Astrocyte (in vitro differentiated cells and primary cell): ENCODE results near the gene PRDX5. TPM values are rescaled to one million over a fixed set of nuclear protein-coding genes. Genes with fewer than 3 reads are reported as not detected.

Experiments
- DNase-seq: peaks from one replicate; pipeline ENCODE4 v3.0.0-alpha.2; 2010; ENCODE audit warnings: low read depth
- FAIRE-seq: peaks from 2 replicates; lab custom pipeline; 2011; peaks lifted over from hg19 to GRCh38; lab: Jason Lieb, UNC
- H2AFZ ChIP-seq: 2 replicates; pipeline ENCODE4 v1.6.0; 2012; ENCODE audit warnings: low read depth, low read length, inconsistent platforms
- H3K27ac ChIP-seq: 2 replicates; pipeline ENCODE4 v1.5.1; 2011; ENCODE audit warnings: low read depth, low read length, inconsistent platforms
- H3K27me3 ChIP-seq: 2 replicates; pipeline ENCODE4 v1.6.0; 2011; ENCODE audit warnings: low read length, inconsistent platforms; ENCODE audit not compliant: insufficient read depth
- H3K36me3 ChIP-seq: 2 replicates; pipeline ENCODE4 v1.5.1; 2011; ENCODE audit warnings: low read length, inconsistent platforms; ENCODE audit not compliant: insufficient read depth
- H3K4me1 ChIP-seq: 2 replicates; pipeline ENCODE4 v1.5.1; 2011; ENCODE audit warnings: low read length, inconsistent platforms; ENCODE audit not compliant: insufficient read depth
- H3K4me2 ChIP-seq: 2 replicates; pipeline ENCODE4 v1.6.0; 2012; ENCODE audit warnings: low read length, inconsistent platforms
- H3K4me3 ChIP-seq: 2 replicates; pipeline ENCODE4 v1.5.1; 2011; ENCODE audit warnings: low read depth, mild to moderate bottlenecking, low read length, inconsistent platforms; ENCODE audit not compliant: insufficient read depth
- H3K79me2 ChIP-seq: 2 replicates; pipeline ENCODE4 v1.6.0; 2012; ENCODE audit warnings: mild to moderate bottlenecking, low read length, inconsistent platforms; ENCODE audit not compliant: insufficient read depth
- H3K9ac ChIP-seq: 2 replicates; pipeline ENCODE4 v1.6.0; 2012; ENCODE audit warnings: mild to moderate bottlenecking, low read length, inconsistent platforms
- H3K9me3 ChIP-seq: 2 replicates; pipeline ENCODE4 v1.5.1; 2012; ENCODE audit warnings: low read depth, mild to moderate bottlenecking, low read length, inconsistent platforms; ENCODE audit not compliant: insufficient read depth
- H4K20me1 ChIP-seq: 2 replicates; pipeline ENCODE4 v1.6.0; 2012; ENCODE audit warnings: low read length, inconsistent platforms; ENCODE audit not compliant: insufficient read depth
- H3K27ac Mint-ChIP-seq: one replicate; pipeline ENCODE4 v1.8.0; 2021; ENCODE audit warnings: mild to moderate bottlenecking, mixed read lengths; ENCODE audit not compliant: unreplicated experiment
- H3K27me3 Mint-ChIP-seq: one replicate; pipeline ENCODE4 v1.8.0; 2021; ENCODE audit warnings: low read depth, mixed read lengths; ENCODE audit not compliant: unreplicated experiment
- H3K36me3 Mint-ChIP-seq: one replicate; pipeline ENCODE4 v1.8.0; 2021; ENCODE audit warnings: low read depth, mixed read lengths; ENCODE audit not compliant: unreplicated experiment
- H3K4me1 Mint-ChIP-seq: one replicate; pipeline ENCODE4 v1.8.0; 2021; ENCODE audit warnings: low read depth, mixed read lengths; ENCODE audit not compliant: unreplicated experiment
- H3K4me3 Mint-ChIP-seq: one replicate; pipeline ENCODE4 v1.8.0; 2021; ENCODE audit warnings: mild to moderate bottlenecking, moderate library complexity, mixed read lengths; ENCODE audit not compliant: unreplicated experiment
- H3K9me3 Mint-ChIP-seq: one replicate; pipeline ENCODE4 v1.8.0; 2021; ENCODE audit warnings: mild to moderate bottlenecking, mixed read lengths; ENCODE audit not compliant: unreplicated experiment
- CTCF ChIP-seq: IDR thresholded peaks from 2 replicates; pipeline ENCODE4 v1.5.1; 2011; ENCODE audit warnings: low read depth, mild to moderate bottlenecking, inconsistent platforms, low read length, moderate library complexity; ENCODE audit not compliant: insufficient read depth
- EZH2 ChIP-seq: IDR thresholded peaks from 2 replicates; pipeline ENCODE4 v1.6.1; 2012; ENCODE audit warnings: mild to moderate bottlenecking, low read length, inconsistent platforms; ENCODE audit not compliant: insufficient read depth
- total RNA-seq: library from RNA; stranded (reverse); gene quantifications from 2 replicates; pipeline ENCODE4 v1.2.1, GENCODE V29; 2021

PRDX5 gene
- total RNA-seq, 1 donor from 2014 or later: 243 TPM

- Histone ChIP-seq H3K4me3 (peak overlapping the region; percentile 88), H3K79me2 (peaks cover 16% of the 10 kb centered on the region), H2AFZ (peak overlapping the region; percentile 73), H3K4me2 (peak overlapping the region; percentile 100), H3K36me3 (no peaks in the 10 kb centered on the region), H4K20me1 (peaks cover 16% of the 10 kb centered on the region), H3K9ac (peak overlapping the region; percentile 92), H3K9me3 (no peaks in the 10 kb centered on the region), H3K27ac (no peak overlapping the region), H3K27me3 (peaks cover 10% of the 10 kb centered on the region), H3K4me1 (peaks cover 10% of the 10 kb centered on the region)
- H3K9me3 Mint-ChIP-seq: no peaks in the 10 kb centered on the region
- H3K27ac Mint-ChIP-seq: peak overlapping the region; percentile 30
- H3K36me3 Mint-ChIP-seq: peaks cover 5% of the 10 kb centered on the region
- DNase-seq (no peak), FAIRE-seq (no peak)
- H3K4me1 Mint-ChIP-seq: peaks cover 3% of the 10 kb centered on the region
- peaks cover 17% of the 10 kb centered on the region for H3K27me3 Mint-ChIP-seq
- H3K4me3 Mint-ChIP-seq: peak overlapping the region; percentile 83
- no peak for TF ChIP-seq CTCF
- TF ChIP-seq EZH2: no peak
Observed at GRCh38 chr11:64285885-64286800, 31.8 kb upstream of the PRDX5 start.

- no peaks in the 10 kb centered on the region for H3K9me3 Mint-ChIP-seq
- peak overlapping the region; percentile 30 for H3K27ac Mint-ChIP-seq
- Histone ChIP-seq H3K27me3 (peaks cover 13% of the 10 kb centered on the region), H3K79me2 (peaks cover 16% of the 10 kb centered on the region), H3K9me3 (no peaks in the 10 kb centered on the region), H4K20me1 (peaks cover 16% of the 10 kb centered on the region), H3K4me1 (peaks cover 12% of the 10 kb centered on the region), H2AFZ (no peak overlapping the region), H3K4me3 (no peak overlapping the region), H3K9ac (no peak overlapping the region), H3K27ac (no peak overlapping the region), H3K4me2 (peak overlapping the region; percentile 100), H3K36me3 (no peaks in the 10 kb centered on the region)
- TF ChIP-seq EZH2 (no peak), CTCF (no peak)
- H3K4me1 Mint-ChIP-seq: peaks cover 3% of the 10 kb centered on the region
- FAIRE-seq (no peak), DNase-seq (no peak)
- peak overlapping the region; percentile 83 for H3K4me3 Mint-ChIP-seq
- H3K27me3 Mint-ChIP-seq: peaks cover 17% of the 10 kb centered on the region
- H3K36me3 Mint-ChIP-seq: peaks cover 4% of the 10 kb centered on the region
Observed at GRCh38 chr11:64286801-64287159, 31.1 kb upstream of the PRDX5 start.
